D721Med (cell line): Measurements from ENCODE around the gene ATG4B.

Experiments
- DNase-seq: peaks from one replicate; pipeline ENCODE4 v3.0.0; 2011; ENCODE audit warnings: low spot score; ENCODE audit not compliant: insufficient read length
- FAIRE-seq: peaks from 2 replicates; lab custom pipeline; 2011; peaks lifted over from hg19 to GRCh38; lab: Jason Lieb, UNC
- TF ChIP-seq, protein P1 (sequence below): IDR thresholded peaks from 2 replicates; pipeline ENCODE4 v1.5.1; 2012; ENCODE audit warnings: mild to moderate bottlenecking, control low read depth; ENCODE audit not compliant: insufficient read depth; ENCODE audit errors: missing control alignments

ATG4B gene

DNA sequence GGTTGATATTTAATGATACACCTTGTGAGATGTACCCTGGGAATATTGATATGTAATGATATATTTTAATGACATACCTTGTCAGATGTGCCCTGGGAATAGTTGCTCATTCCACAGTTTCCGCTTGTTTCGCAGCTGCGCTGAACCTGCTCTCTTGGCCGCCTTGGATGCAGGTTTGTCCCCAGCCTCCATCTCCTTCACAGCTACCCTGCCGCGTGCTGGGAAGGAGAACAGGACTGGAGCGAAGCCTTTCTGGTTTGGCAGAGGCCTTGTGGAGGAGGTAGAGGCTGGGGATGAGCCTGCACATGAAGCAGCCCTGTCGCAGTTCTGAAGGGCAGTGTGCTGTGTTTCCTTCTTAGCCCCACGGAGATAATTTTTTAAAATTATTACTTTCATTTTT is 14.6 kb downstream of the ATG4B start:
- FAIRE-seq (no peak), DNase-seq (no peak)
- TF ChIP-seq, protein P1, sequence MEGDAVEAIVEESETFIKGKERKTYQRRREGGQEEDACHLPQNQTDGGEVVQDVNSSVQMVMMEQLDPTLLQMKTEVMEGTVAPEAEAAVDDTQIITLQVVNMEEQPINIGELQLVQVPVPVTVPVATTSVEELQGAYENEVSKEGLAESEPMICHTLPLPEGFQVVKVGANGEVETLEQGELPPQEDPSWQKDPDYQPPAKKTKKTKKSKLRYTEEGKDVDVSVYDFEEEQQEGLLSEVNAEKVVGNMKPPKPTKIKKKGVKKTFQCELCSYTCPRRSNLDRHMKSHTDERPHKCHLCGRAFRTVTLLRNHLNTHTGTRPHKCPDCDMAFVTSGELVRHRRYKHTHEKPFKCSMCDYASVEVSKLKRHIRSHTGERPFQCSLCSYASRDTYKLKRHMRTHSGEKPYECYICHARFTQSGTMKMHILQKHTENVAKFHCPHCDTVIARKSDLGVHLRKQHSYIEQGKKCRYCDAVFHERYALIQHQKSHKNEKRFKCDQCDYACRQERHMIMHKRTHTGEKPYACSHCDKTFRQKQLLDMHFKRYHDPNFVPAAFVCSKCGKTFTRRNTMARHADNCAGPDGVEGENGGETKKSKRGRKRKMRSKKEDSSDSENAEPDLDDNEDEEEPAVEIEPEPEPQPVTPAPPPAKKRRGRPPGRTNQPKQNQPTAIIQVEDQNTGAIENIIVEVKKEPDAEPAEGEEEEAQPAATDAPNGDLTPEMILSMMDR, result no peak

DNA sequence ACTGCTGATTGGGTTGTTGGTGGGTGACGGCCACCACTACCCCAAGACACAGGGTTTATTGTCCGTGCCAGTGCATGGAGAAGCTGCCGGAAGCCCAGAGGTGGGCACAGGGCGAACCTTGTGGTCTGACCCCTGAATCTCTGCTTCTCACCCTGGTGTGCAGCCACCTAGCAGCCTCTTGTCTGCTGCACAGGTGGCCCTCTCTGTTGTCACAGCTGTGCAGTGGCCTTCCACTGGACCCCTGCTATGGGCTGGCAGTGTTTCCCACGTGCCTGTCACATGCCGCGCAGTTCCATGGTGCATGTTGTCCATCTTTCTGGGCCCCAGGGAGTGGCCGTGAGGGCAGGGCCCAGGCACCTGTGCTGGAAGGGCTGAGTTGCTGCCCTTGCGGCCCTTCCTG is 15.2 kb downstream of the ATG4B start:
- no peak for DNase-seq
- no peak for FAIRE-seq
- TF ChIP-seq, protein P1, result no peak

DNA sequence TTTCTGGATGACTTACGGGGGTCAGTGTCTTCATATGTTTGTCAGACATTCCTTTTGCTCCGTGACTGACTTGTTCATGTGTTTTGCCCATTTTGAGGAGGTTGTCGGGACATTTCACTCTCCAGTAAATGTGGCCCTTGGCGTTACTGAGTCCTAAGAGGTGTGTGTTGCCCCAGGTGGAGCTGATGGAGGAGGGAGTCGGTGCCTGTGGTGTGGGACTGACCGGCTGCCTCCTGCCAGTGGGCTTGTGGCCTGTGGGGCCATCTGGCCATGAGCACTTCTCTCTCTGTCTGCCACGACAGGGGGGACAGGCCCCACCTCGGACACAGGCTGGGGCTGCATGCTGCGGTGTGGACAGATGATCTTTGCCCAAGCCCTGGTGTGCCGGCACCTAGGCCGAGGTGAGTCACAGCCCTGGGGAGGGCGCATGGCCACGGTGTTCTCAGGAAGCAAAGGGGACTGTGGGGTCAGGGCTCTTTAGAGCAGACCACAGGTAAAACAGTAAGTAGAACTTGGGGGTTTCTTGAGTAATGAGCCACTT is 15.8 kb downstream of the ATG4B start:
- DNase-seq (no peak), FAIRE-seq (no peak)
- TF ChIP-seq, protein P1, result no peak

DNA sequence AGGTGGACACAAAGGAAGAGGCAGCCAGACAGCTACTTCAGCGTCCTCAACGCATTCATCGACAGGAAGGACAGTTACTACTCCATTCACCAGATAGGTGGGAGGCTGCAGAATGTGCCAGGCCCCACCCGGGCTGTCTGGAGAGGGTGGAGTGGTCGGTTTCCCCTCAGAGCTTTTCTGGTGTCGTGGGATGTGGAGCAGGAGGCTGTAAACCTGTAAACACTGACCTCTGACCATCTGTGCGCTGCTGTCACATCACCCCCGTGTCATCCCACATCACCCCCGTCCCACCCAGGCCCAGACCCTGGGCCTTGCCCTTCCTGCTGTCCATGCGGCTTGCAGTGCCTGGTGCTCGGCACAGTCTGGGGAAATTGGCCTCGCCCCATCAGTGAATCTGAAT is 17.1 kb downstream of the ATG4B start:
- FAIRE-seq (no peak), DNase-seq (no peak)
- TF ChIP-seq, protein P1, result no peak

DNA sequence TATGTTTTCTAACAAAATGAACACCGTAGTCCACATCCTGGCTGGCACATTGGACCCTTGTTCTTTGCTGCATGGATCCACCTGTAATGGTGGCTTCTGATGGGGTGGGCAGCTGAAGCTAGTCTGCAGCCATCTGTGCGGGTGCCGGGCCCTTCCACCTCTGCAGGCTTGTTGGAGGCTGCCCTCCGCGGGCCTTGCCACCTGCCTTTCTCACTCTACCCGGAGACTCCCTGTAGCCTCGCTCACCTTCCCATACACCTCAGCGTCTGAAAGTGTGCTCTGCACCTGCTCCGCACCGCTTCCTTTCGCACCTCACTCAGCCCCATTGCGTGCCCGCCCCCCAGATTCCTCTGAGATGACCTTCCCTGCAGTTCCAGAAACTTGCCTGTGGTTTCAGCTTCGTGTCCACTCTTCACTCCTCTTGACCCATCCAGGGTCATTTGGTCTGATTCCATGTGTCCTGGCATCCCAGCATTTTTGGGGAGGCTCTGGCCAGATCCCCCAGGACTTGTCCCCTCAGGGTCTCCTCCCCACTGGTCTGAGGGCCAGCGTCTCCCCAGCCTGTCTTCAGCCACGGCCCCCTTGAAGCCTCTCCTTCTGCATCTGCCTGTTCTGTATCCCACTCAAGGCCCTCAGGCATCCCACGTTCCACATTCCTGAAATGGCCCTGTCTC is 18.2 kb downstream of the ATG4B start:
- FAIRE-seq (no peak), DNase-seq (no peak)
- TF ChIP-seq, protein P1, result no peak

DNA sequence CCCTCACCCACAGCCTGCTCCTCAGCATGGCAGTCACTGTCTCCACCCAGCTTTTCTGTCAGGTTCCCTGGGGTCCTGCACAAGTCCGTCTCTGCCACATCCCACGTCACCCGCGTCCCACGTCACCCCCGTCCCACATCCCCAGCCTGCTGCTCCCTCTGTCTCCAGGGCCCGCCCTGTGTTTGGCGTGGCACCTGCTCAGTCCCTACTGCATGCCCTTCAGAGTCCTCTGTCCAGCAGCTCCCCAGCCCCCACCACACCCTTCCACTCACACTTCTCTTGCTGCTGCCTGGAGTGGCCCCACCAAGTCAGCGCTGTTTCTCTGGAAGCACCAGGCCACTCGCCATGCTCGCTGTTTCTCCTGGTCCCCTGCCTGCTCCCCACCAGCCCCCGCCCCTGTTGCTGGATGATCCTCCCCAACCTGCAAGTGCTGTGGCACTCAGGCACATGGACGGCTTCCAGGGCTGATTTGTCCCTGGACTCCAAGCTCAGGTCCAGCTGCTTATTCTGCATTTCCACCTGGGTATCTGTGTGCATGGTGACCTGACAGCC is 18.8 kb downstream of the ATG4B start:
- FAIRE-seq (no peak), DNase-seq (no peak)
- TF ChIP-seq, protein P1, result no peak

DNA sequence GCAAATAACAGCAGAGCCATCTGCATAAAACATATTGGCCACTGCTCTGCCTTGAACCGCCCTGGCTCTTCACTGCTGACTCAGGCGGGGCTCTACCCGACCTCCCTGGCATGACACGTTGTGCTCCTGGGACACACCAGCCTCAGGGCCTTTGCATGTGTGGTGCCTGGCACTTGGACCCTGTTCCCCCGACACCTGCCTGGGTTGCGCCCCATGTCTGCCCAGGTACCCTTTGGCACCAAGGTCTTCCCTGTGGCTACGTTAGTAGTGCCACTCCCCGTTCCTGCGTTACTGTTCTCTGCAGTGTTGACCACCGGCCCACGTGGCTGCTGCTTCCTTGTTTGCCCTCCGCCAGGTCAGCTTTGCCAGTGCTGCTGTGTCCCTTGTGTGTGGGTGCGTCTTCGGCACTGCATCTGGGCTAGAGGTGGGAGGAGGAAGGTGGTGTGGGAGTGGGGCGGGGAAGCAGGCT is 20.3 kb downstream of the ATG4B start:
- no peak for FAIRE-seq
- TF ChIP-seq, protein P1, result no peak
- DNase-seq, result no peak
